Dendritic cell treated with granulocyte-macrophage colony-stimulating factor and Interleukin-4, amounts not matched to agents 40 ng/mL and 50 ng/mL, for 4 days (primary cell): ENCODE measurements around the gene ARMC9.
A peak's percentile ranks its signal among the peaks of the same experiment; 100 is the strongest.
"Not testable (repeated sequence)": the region's sequence is repeated elsewhere in the genome, so short reads cannot be mapped to it uniquely, and the experiment has no call there.

Source experiments
- H3K27ac Mint-ChIP-seq: one replicate; pipeline ENCODE4 v1.8.0; 2022; ENCODE audit warnings: mild to moderate bottlenecking, mixed read lengths
- H3K27me3 Mint-ChIP-seq: one replicate; pipeline ENCODE4 v1.8.0; 2022; ENCODE audit warnings: mild to moderate bottlenecking, mixed read lengths
- H3K36me3 Mint-ChIP-seq: one replicate; pipeline ENCODE4 v1.8.0; 2022; ENCODE audit warnings: low read depth, mixed read lengths
- H3K4me1 Mint-ChIP-seq: one replicate; pipeline ENCODE4 v1.8.0; 2022; ENCODE audit warnings: low read depth, mixed read lengths
- H3K4me3 Mint-ChIP-seq: one replicate; pipeline ENCODE4 v1.8.0; 2022; ENCODE audit warnings: mild to moderate bottlenecking, moderate library complexity, mixed read lengths
- H3K9me3 Mint-ChIP-seq: one replicate; pipeline ENCODE4 v1.8.0; 2022; ENCODE audit warnings: mixed read lengths
- intact Hi-C: fragments of 100-400 bp; cut with micrococcal nuclease; formaldehyde crosslinking; loops from one replicate; pipeline ENCODE4 v1.15.0; 2022

The ARMC9 gene

GRCh38 chr2:231404183-231404578, 205.8 kb downstream of the ARMC9 start:
- intact Hi-C loops = loop anchor here (5.0 kb wide), 1 partner anchor 107 kb away; no protein-coding TSS in a partner anchor
- not testable (repeated sequence) for H3K36me3 Mint-ChIP-seq, H3K27me3 Mint-ChIP-seq, H3K27ac Mint-ChIP-seq, H3K9me3 Mint-ChIP-seq, H3K4me3 Mint-ChIP-seq
- peaks cover 18% of the 10 kb centered on the region for H3K4me1 Mint-ChIP-seq

GRCh38 chr2:231405601-231406367, 207.4 kb downstream of the ARMC9 start:
- H3K4me3 Mint-ChIP-seq, H3K9me3 Mint-ChIP-seq, H3K36me3 Mint-ChIP-seq, H3K27ac Mint-ChIP-seq, H3K4me1 Mint-ChIP-seq, intact Hi-C loops: not testable (repeated sequence)
- peaks cover 16% of the 10 kb centered on the region for H3K27me3 Mint-ChIP-seq

- intact Hi-C loops, H3K36me3 Mint-ChIP-seq, H3K27ac Mint-ChIP-seq, H3K4me3 Mint-ChIP-seq: not testable (repeated sequence)
- Mint-ChIP-seq H3K27me3 (peaks cover 32% of the 10 kb centered on the region), H3K9me3 (peaks cover 11% of the 10 kb centered on the region), H3K4me1 (peaks cover 13% of the 10 kb centered on the region)
These were observed 209.3 kb downstream of the ARMC9 start for GRCh38 chr2:231407686-231408085.

GRCh38 chr2:231408304-231408703, 209.9 kb downstream of the ARMC9 start:
- peaks cover 34% of the 10 kb centered on the region for H3K27me3 Mint-ChIP-seq
- intact Hi-C loops, H3K4me3 Mint-ChIP-seq, H3K27ac Mint-ChIP-seq, H3K36me3 Mint-ChIP-seq: not testable (repeated sequence)
- peaks cover 11% of the 10 kb centered on the region for H3K9me3 Mint-ChIP-seq
- H3K4me1 Mint-ChIP-seq = peaks cover 14% of the 10 kb centered on the region

GRCh38 chr2:231409776-231410175, 211.3 kb downstream of the ARMC9 start:
- Mint-ChIP-seq H3K27ac (no peak overlapping the region), H3K9me3 (peaks cover 11% of the 10 kb centered on the region), H3K27me3 (peaks cover 38% of the 10 kb centered on the region), H3K36me3 (peaks cover 8% of the 10 kb centered on the region), H3K4me1 (peaks cover 14% of the 10 kb centered on the region), H3K4me3 (no peak overlapping the region)
- intact Hi-C loops = no loop called here

GRCh38 chr2:231410293-231411004, 212.0 kb downstream of the ARMC9 start:
- intact Hi-C loops = no loop called here
- Mint-ChIP-seq H3K4me1 (peaks cover 16% of the 10 kb centered on the region), H3K27ac (no peak overlapping the region), H3K4me3 (no peak overlapping the region), H3K36me3 (peaks cover 8% of the 10 kb centered on the region), H3K27me3 (peaks cover 39% of the 10 kb centered on the region), H3K9me3 (peaks cover 11% of the 10 kb centered on the region)

GRCh38 chr2:231411237-231411636, 212.8 kb downstream of the ARMC9 start:
- Mint-ChIP-seq H3K27ac (no peak overlapping the region), H3K4me3 (no peak overlapping the region), H3K9me3 (peaks cover 11% of the 10 kb centered on the region), H3K36me3 (peaks cover 8% of the 10 kb centered on the region), H3K27me3 (peaks cover 39% of the 10 kb centered on the region), H3K4me1 (peaks cover 9% of the 10 kb centered on the region)
- intact Hi-C loops = no loop called here

- Mint-ChIP-seq H3K4me3 (peak overlapping the region; percentile 58), H3K27me3 (peaks cover 39% of the 10 kb centered on the region), H3K4me1 (peaks cover 9% of the 10 kb centered on the region), H3K9me3 (peaks cover 11% of the 10 kb centered on the region), H3K36me3 (peaks cover 8% of the 10 kb centered on the region), H3K27ac (no peak overlapping the region)
- intact Hi-C loops = loop anchor here (2.0 kb wide), 2 partner anchors 185 to 307 kb away; no protein-coding TSS in a partner anchor
These were observed 213.6 kb downstream of the ARMC9 start for GRCh38 chr2:231411831-231412617.

GRCh38 chr2:231412618-231412963, 214.2 kb downstream of the ARMC9 start:
- peaks cover 8% of the 10 kb centered on the region for H3K36me3 Mint-ChIP-seq
- peaks cover 39% of the 10 kb centered on the region for H3K27me3 Mint-ChIP-seq
- intact Hi-C loops = loop anchor here (2.0 kb wide), 2 partner anchors 186 to 308 kb away; no protein-coding TSS in a partner anchor
- H3K4me3 Mint-ChIP-seq = peak overlapping the region; percentile 58
- H3K9me3 Mint-ChIP-seq = peaks cover 11% of the 10 kb centered on the region
- H3K4me1 Mint-ChIP-seq = peaks cover 9% of the 10 kb centered on the region
- no peak overlapping the region for H3K27ac Mint-ChIP-seq

GRCh38 chr2:231413456-231413855, 215.0 kb downstream of the ARMC9 start:
- peaks cover 11% of the 10 kb centered on the region for H3K9me3 Mint-ChIP-seq
- H3K4me3 Mint-ChIP-seq = no peak overlapping the region
- peaks cover 39% of the 10 kb centered on the region for H3K27me3 Mint-ChIP-seq
- H3K27ac Mint-ChIP-seq = no peak overlapping the region
- H3K4me1 Mint-ChIP-seq = peaks cover 9% of the 10 kb centered on the region
- intact Hi-C loops = loop anchor here (2.0 kb wide), 2 partner anchors 187 to 309 kb away; no protein-coding TSS in a partner anchor
- H3K36me3 Mint-ChIP-seq = peaks cover 8% of the 10 kb centered on the region

GRCh38 chr2:231413921-231414476, 215.6 kb downstream of the ARMC9 start:
- Mint-ChIP-seq H3K36me3 (peaks cover 8% of the 10 kb centered on the region), H3K27ac (no peak overlapping the region), H3K9me3 (peaks cover 11% of the 10 kb centered on the region), H3K4me1 (peaks cover 9% of the 10 kb centered on the region), H3K4me3 (no peak overlapping the region), H3K27me3 (peaks cover 38% of the 10 kb centered on the region)
- intact Hi-C loops = loop anchor here (2.0 kb wide), 2 partner anchors 187 to 309 kb away; no protein-coding TSS in a partner anchor

GRCh38 chr2:231415029-231415428, 216.6 kb downstream of the ARMC9 start:
- Mint-ChIP-seq H3K9me3 (peaks cover 9% of the 10 kb centered on the region), H3K4me1 (peaks cover 9% of the 10 kb centered on the region), H3K4me3 (no peak overlapping the region), H3K36me3 (peaks cover 8% of the 10 kb centered on the region), H3K27me3 (peaks cover 35% of the 10 kb centered on the region), H3K27ac (no peak overlapping the region)
- intact Hi-C loops = no loop called here

- intact Hi-C loops = no loop called here
- Mint-ChIP-seq H3K4me1 (peaks cover 13% of the 10 kb centered on the region), H3K4me3 (no peak overlapping the region), H3K9me3 (no peaks in the 10 kb centered on the region), H3K36me3 (no peaks in the 10 kb centered on the region), H3K27me3 (peaks cover 4% of the 10 kb centered on the region), H3K27ac (no peak overlapping the region)
These were observed 220.6 kb downstream of the ARMC9 start for GRCh38 chr2:231418820-231419640.
